ENCODE data around the gene CES1.
"Not testable (repeated sequence)": the region's sequence is repeated elsewhere in the genome, so short reads cannot be mapped to it uniquely, and the experiment has no call there.

Gene CES1

GRCh38 chr16:55842369-55843104 is 9.6 kb upstream of the CES1 start:
- Mint-ChIP-seq H3K36me3 (ENCODE audit: low read depth) (no peaks in the 10 kb centered on the region), H3K4me1 (ENCODE audit: low read depth) (peaks cover 2% of the 10 kb centered on the region), H3K4me3 (no peak overlapping the region), H3K27ac (no peak overlapping the region), H3K27me3 (ENCODE audit: low read depth) (peaks cover 12% of the 10 kb centered on the region), H3K9me3 (no peaks in the 10 kb centered on the region)

DNA sequence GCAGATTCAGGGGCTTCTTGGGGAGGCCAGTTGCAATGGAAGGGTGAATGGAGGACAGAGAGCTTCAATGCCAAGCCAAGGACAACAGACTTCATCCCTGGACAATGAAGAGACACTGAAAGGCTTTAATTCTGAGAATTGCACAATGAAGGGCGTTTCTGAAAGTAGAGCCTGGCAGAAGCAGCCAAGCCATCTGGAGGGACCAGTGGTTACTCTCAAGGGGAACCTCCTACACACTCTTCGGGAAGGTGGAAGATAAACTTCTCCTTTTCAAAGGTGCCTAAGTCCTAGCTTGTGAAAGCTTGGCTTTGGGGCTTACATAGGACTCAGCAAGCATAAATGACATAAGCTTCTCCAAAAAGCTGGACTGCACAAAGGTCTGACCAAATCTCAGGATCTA is 6.2 kb upstream of the CES1 start:
- Mint-ChIP-seq H3K27ac (no peak overlapping the region), H3K4me3 (no peak overlapping the region), H3K4me1 (ENCODE audit: low read depth) (peaks cover 2% of the 10 kb centered on the region), H3K9me3 (no peaks in the 10 kb centered on the region), H3K27me3 (ENCODE audit: low read depth) (peaks cover 7% of the 10 kb centered on the region), H3K36me3 (ENCODE audit: low read depth) (no peaks in the 10 kb centered on the region)

GRCh38 chr16:55836158-55836611 is 3.3 kb upstream of the CES1 start:
- H3K27me3 Mint-ChIP-seq (ENCODE audit: low read depth): peaks cover under 1% of the 10 kb centered on the region
- H3K9me3 Mint-ChIP-seq: no peaks in the 10 kb centered on the region
- H3K4me3 Mint-ChIP-seq: no peak overlapping the region
- H3K4me1 Mint-ChIP-seq (ENCODE audit: low read depth): peaks cover 2% of the 10 kb centered on the region
- H3K27ac Mint-ChIP-seq: no peak overlapping the region
- H3K36me3 Mint-ChIP-seq (ENCODE audit: low read depth): no peaks in the 10 kb centered on the region

DNA sequence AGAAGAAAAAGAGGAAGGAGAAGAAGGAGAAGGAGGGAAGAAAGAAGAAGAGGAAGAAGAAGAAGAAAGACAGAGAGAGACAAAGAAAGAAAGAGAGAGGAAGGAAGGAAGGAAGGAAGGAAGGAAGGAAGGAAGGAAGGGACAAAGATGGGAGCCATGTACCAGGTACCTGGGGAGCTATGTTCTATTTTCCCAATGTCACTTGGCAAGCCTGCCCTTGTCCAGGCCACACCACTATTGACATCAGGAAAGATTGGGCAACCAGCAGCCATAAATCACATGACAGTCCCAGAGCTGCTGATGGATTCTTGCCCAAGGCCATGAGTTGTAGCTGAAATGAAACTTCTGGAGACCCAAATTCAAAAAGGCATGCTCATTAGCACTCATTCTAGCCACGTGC is 2.7 kb upstream of the CES1 start:
- Mint-ChIP-seq H3K9me3 (no peaks in the 10 kb centered on the region), H3K36me3 (ENCODE audit: low read depth) (no peaks in the 10 kb centered on the region), H3K4me1 (ENCODE audit: low read depth) (peaks cover 2% of the 10 kb centered on the region), H3K27ac (no peak overlapping the region), H3K27me3 (ENCODE audit: low read depth) (no peaks in the 10 kb centered on the region), H3K4me3 (no peak overlapping the region)

- H3K4me1 Mint-ChIP-seq (ENCODE audit: low read depth); H3K9me3 Mint-ChIP-seq: not testable (repeated sequence)
Measured at GRCh38 chr16:55835173-55835572, 2.3 kb upstream of the CES1 start.

DNA sequence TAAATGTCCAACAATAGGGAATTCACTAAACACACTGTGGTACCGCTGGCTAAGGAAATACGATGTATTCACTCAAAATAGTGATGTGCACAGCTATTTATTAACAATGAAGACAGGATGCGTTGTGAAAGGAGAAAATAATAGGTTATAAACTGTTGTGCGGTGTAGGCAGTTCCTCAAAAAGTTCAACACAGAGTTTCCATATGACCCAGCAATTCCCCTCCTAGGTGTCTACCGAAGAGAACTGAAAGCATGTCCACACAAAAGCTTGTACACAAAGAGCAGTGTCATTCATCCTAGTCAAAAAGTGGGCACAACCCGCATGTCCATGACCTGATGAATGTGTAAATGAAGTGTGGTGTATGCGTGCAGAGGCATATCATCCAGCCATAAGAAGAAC is 1.2 kb upstream of the CES1 start:
- H3K4me3 Mint-ChIP-seq: no peak overlapping the region
- H3K9me3 Mint-ChIP-seq: no peaks in the 10 kb centered on the region
- no peak overlapping the region for H3K27ac Mint-ChIP-seq
- H3K36me3 Mint-ChIP-seq (ENCODE audit: low read depth): no peaks in the 10 kb centered on the region
- H3K27me3 Mint-ChIP-seq (ENCODE audit: low read depth): no peaks in the 10 kb centered on the region
- H3K4me1 Mint-ChIP-seq (ENCODE audit: low read depth): no peaks in the 10 kb centered on the region

More at GRCh38 chr16:55835173-55835572, 2.3 kb upstream of the CES1 start:
- not testable (repeated sequence) for H3K27ac Mint-ChIP-seq; H3K27me3 Mint-ChIP-seq (ENCODE audit: low read depth); H3K4me3 Mint-ChIP-seq; H3K36me3 Mint-ChIP-seq (ENCODE audit: low read depth)

DNA sequence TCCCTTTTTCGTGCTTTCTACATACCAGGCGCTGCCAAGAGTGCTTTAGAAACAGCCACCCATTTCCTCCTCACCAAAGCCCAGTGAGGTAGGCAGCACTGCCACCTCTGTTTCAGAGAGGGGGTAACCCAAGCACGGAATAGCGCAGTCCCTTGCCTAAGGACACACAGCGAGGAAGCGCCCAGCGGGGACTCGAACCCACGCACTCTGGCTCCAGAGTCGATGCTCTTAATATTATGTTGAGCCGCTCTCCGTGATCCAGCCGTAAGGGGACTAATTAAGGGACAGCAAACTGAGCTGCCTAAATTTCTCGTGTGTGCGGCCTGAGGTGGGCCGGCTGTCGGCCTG is 497 bp downstream of the CES1 start:
- Mint-ChIP-seq H3K4me1 (ENCODE audit: low read depth) (no peaks in the 10 kb centered on the region), H3K9me3 (no peaks in the 10 kb centered on the region), H3K36me3 (ENCODE audit: low read depth) (no peaks in the 10 kb centered on the region), H3K27me3 (ENCODE audit: low read depth) (no peaks in the 10 kb centered on the region), H3K4me3 (no peak overlapping the region), H3K27ac (no peak overlapping the region)

- no peaks in the 10 kb centered on the region for H3K9me3 Mint-ChIP-seq
- H3K27me3 Mint-ChIP-seq (ENCODE audit: low read depth): no peaks in the 10 kb centered on the region
- no peaks in the 10 kb centered on the region for H3K36me3 Mint-ChIP-seq (ENCODE audit: low read depth)
- no peaks in the 10 kb centered on the region for H3K4me1 Mint-ChIP-seq (ENCODE audit: low read depth)
- no peak overlapping the region for H3K4me3 Mint-ChIP-seq
- no peak overlapping the region for H3K27ac Mint-ChIP-seq
Measured at GRCh38 chr16:55830658-55831294, 2.1 kb downstream of the CES1 start.

DNA sequence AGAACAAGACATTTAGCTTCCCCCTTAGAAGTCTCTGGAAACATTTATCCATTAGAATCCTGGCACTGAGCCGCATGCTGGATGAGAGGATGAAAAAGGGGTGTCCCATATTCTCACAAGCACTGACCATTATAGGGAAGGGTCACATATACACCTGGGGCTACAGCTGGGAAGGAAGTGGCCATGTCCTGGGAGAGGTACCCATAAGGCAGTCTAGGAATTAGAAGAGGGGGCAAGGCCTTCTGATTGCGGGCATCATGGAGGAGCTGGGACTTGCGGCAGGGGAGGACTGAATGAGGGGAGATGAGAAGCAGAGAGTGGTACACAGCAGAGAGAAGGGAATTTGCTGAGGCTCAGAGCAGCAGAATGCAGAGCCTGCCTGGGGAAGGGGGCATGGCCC is 3.7 kb downstream of the CES1 start:
- H3K27me3 Mint-ChIP-seq (ENCODE audit: low read depth); H3K27ac Mint-ChIP-seq; H3K36me3 Mint-ChIP-seq (ENCODE audit: low read depth); H3K4me3 Mint-ChIP-seq; H3K4me1 Mint-ChIP-seq (ENCODE audit: low read depth); H3K9me3 Mint-ChIP-seq: not testable (repeated sequence)

DNA sequence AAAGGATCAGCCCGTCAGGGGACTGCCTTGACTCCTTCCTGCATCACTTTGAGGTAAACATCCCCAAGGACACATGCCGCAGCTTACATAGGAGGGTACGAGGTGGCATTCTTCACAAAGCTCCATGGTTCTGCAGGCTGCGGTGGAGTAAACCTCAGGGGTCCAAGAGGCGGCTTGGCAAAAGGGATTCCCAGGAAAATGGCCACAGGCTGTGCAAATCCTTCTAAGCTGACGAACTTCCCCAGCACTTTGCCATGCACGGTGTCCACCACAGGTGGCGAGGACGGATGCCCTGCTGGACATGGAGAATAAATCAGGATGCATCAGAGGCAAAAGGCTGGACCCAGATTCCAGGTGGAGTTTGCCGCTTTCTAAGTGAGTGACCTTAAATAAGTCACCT is 4.2 kb downstream of the CES1 start:
- Mint-ChIP-seq H3K4me1 (ENCODE audit: low read depth) (no peaks in the 10 kb centered on the region), H3K27me3 (ENCODE audit: low read depth) (no peaks in the 10 kb centered on the region), H3K9me3 (no peaks in the 10 kb centered on the region), H3K27ac (no peak overlapping the region), H3K4me3 (no peak overlapping the region), H3K36me3 (ENCODE audit: low read depth) (no peaks in the 10 kb centered on the region)

- no peaks in the 10 kb centered on the region for H3K9me3 Mint-ChIP-seq
- no peak overlapping the region for H3K4me3 Mint-ChIP-seq
- no peaks in the 10 kb centered on the region for H3K4me1 Mint-ChIP-seq (ENCODE audit: low read depth)
- no peaks in the 10 kb centered on the region for H3K27me3 Mint-ChIP-seq (ENCODE audit: low read depth)
- no peaks in the 10 kb centered on the region for H3K36me3 Mint-ChIP-seq (ENCODE audit: low read depth)
- H3K27ac Mint-ChIP-seq: no peak overlapping the region
Measured at GRCh38 chr16:55825115-55825728, 7.7 kb downstream of the CES1 start.

DNA sequence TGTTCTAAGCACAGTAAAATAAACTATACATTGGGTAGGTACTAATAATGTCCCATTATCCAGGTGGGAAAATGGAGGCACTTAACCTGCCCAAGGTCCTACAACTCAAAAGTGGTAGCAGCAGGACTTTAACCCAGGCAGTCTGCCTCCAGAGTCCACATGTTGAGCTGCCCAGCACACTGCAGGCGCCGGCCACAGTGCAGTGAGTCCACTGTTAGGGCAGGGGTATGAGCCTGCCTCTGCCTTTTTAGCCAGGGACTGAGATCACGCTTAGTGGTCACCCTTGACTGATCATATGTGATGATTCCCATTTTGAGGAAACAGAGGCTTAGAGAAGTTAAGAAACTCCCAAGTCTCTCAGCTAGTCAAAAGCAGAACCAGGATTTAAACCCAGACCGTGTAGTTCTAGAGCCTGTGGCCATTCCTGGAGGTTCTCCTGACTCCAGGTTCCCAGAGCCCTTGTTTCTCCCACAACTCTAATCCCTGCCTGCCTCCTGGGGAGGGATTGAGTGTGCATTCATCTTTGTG is 8.4 kb downstream of the CES1 start:
- no peak overlapping the region for H3K27ac Mint-ChIP-seq
- H3K27me3 Mint-ChIP-seq (ENCODE audit: low read depth): no peaks in the 10 kb centered on the region

GRCh38 chr16:55822280-55822810 is 10.6 kb downstream of the CES1 start:
- Mint-ChIP-seq H3K27ac (no peak overlapping the region), H3K27me3 (ENCODE audit: low read depth) (no peaks in the 10 kb centered on the region), H3K36me3 (ENCODE audit: low read depth) (no peaks in the 10 kb centered on the region), H3K4me1 (ENCODE audit: low read depth) (no peaks in the 10 kb centered on the region), H3K9me3 (no peaks in the 10 kb centered on the region), H3K4me3 (no peak overlapping the region)

More for the DNA sequence above, 8.4 kb downstream of the CES1 start:
- H3K4me1 Mint-ChIP-seq (ENCODE audit: low read depth): no peaks in the 10 kb centered on the region
- no peaks in the 10 kb centered on the region for H3K9me3 Mint-ChIP-seq
- no peaks in the 10 kb centered on the region for H3K36me3 Mint-ChIP-seq (ENCODE audit: low read depth)
- H3K4me3 Mint-ChIP-seq: no peak overlapping the region

DNA sequence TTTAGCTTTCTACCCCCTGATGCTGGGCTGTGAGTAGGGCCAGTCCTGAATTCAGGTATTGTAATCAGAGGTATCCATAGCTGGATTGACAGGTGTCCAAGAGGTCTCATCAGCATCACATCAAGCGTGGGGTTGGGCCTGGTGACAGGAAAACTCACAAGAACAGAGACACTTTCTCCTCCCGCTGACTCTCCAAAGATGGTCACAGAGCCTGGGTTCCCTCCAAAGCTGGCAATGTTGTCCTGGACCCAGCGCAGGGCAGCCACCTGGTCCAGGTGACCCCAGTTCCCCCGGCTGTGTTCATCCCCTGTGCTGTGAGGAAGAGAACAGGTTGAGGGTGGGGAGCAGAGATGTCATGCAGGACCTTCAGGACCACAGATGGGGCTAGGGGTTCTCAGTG is 11.7 kb downstream of the CES1 start:
- no peak overlapping the region for H3K4me3 Mint-ChIP-seq
- no peaks in the 10 kb centered on the region for H3K9me3 Mint-ChIP-seq
- no peak overlapping the region for H3K27ac Mint-ChIP-seq

DNA sequence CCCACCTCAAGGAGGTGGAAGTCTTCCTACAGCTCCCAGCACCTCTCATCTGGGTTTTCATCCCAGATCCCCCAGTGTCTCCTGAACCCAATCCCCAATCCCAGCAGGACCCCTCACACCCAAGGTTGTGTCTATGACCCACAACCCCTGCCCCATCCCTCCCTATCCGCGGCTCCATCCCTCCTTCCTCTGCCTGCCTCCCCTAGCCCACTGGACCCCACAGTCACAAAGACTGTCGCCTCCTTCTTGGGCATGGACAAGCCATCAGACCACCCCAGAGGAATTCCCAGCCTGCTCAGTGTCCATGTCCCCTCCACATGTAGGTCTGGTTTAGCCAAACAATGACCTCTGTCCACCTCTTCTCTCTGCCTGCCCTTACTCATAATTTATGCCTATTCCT is 12.3 kb downstream of the CES1 start:
- no peaks in the 10 kb centered on the region for H3K27me3 Mint-ChIP-seq (ENCODE audit: low read depth)
- H3K9me3 Mint-ChIP-seq: no peaks in the 10 kb centered on the region
- no peaks in the 10 kb centered on the region for H3K4me1 Mint-ChIP-seq (ENCODE audit: low read depth)
- H3K36me3 Mint-ChIP-seq (ENCODE audit: low read depth): no peaks in the 10 kb centered on the region
- no peak overlapping the region for H3K27ac Mint-ChIP-seq
- H3K4me3 Mint-ChIP-seq: no peak overlapping the region

More for the DNA sequence above, 11.7 kb downstream of the CES1 start:
- Mint-ChIP-seq H3K27me3 (ENCODE audit: low read depth) (no peaks in the 10 kb centered on the region), H3K4me1 (ENCODE audit: low read depth) (no peaks in the 10 kb centered on the region), H3K36me3 (ENCODE audit: low read depth) (no peaks in the 10 kb centered on the region)
